PC-3 (cell line): ENCODE measurements around the gene SF3B6.

Source experiments
- EZH2 ChIP-seq: fragments of 300-600 bp; sonication (generic); IDR thresholded peaks from one replicate; pipeline ENCODE4 v1.6.1; 2017; ENCODE audit warnings: antibody characterized with exemption, mild to moderate bottlenecking, low read length; ENCODE audit not compliant: unreplicated experiment
- TF ChIP-seq, protein P1 (sequence below): fragments of 300-600 bp; sonication (generic); conservative IDR thresholded peaks from 2 replicates; pipeline ENCODE4 v1.5.1; 2017; ENCODE audit warnings: antibody characterized with exemption, low read depth, mild to moderate bottlenecking, low read length

DNA sequence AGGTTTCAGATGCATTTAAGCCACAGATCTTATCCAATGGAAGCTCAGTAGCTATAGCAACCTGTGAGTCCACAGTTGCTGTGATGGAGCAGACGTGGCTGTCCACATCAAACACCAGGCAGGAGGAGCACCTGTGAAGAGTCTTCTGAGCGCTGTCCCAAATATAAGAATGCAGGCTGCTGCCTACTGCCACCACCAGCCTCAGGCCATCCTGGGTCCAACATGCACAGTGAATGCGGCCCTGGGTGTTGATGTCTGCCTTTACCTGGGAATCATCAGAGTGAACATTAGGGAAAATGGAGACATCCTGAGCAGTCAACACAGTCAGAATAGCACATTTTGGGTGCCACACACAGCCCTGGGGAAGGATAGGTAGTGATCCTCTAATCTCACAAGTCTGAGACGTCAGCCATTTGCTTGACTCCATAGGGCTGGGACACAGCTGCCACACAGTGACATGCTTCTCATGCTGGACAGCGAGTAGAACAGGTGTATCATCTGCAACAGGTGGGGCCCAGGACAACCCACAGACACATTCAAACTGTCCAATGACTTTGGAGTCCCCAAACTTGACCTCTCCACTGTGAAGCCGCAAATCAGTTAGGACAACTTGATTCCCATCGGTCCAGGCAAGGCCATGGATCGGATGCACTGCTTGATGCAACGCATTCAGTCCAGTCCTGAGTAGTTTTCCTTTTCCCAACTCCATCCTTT is 37.2 kb downstream of the SF3B6 start:
- TF ChIP-seq, protein P1, sequence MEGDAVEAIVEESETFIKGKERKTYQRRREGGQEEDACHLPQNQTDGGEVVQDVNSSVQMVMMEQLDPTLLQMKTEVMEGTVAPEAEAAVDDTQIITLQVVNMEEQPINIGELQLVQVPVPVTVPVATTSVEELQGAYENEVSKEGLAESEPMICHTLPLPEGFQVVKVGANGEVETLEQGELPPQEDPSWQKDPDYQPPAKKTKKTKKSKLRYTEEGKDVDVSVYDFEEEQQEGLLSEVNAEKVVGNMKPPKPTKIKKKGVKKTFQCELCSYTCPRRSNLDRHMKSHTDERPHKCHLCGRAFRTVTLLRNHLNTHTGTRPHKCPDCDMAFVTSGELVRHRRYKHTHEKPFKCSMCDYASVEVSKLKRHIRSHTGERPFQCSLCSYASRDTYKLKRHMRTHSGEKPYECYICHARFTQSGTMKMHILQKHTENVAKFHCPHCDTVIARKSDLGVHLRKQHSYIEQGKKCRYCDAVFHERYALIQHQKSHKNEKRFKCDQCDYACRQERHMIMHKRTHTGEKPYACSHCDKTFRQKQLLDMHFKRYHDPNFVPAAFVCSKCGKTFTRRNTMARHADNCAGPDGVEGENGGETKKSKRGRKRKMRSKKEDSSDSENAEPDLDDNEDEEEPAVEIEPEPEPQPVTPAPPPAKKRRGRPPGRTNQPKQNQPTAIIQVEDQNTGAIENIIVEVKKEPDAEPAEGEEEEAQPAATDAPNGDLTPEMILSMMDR: no peak
- TF ChIP-seq EZH2: no peak
